ENCODE measurements around the gene TMEM54.

TMEM54 gene

DNA sequence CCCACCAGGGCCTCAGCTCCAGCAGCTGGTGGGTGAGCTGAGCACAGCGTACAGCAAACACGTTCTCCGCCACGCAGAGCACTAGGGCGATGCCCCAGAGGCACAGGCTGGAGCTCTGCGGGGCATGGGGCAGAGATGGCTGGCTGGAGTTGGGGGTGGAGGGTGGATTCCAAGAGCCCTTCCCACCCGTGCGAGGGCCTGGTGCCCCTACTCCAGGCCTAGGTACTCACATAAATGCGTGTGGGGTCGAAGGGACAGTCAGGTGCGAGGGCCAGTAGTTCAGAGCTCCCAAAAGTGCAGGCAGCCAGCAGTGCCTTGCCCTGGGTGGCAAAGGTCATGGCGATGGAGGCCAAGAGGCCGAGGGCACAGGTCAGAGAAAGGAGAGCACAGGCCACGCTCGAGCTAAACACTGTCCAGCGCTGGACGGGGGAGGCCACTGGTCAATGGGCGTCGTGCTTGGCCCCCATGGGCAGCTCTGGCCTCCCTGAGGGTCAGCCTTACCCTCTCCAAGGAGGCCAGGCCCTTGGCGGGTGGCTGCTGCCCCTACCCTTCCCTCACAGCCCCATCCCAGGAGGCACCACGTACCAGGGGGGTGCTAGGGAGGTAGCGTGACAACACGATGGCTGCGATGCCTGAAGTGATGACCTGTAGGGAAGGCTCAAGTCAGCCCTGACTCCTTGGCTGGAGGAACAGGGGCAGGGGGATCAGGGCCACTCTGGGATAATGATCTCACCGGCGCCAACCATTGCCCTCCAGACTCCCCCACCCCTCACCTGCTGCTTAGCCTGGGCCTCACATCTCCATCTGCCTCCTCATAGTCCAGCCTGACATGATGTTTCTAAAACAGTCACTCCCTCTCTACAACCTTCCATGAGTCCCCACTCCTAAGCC lies 5.6 kb downstream of the TMEM54 start:
- DNase-seq (ENCODE audit: low read depth, low spot score) = no peak

DNA sequence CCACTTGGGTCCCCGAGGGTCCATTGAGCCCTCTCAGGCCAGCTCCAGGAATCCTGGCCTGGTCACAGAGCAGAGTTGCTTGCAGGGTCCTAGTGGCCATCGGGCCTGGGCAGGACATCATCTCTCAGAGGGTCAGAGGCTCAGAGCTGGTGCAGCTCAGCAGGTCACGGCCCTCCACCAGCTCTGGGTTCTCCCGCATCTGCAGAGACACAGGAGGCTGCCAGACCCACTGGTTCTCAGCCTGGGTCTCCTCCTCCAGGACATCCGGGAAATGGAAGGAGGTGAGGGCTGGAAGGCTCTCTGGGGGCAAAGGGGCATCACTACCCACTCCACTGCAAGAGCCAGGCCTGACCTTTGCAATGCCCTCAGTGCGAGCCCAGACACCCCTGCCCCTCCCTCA lies 6.5 kb downstream of the TMEM54 start:
- no peak for DNase-seq (ENCODE audit: low read depth, low spot score)

DNA sequence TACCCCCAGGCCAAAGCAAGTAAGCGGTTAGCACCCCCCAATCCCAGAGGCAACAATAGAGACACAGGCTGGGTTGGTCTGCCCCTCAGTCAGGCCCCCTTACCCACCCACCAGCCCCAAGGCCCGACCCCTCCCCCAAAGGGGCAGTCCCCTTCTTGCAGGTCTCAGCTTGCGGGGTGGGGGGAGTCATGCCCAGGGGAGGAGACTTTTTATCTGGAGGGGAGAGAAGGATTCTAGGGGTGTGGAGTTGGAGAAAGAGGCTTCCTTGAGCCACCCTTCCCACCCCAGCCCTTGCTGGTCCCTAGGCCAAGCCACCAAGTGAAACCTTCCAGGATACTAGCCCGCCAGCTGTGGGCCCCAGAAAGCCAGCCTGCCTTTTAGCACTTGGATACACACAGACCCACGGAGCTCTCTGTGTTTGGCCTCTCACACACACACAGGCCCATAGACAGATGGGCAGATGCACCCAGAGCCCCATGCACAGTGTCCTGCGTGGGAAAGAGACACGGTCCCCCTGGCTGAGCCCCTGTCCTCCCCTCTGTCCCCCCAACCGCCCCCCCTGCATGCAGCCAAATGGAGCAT lies 7.1 kb downstream of the TMEM54 start:
- no peak for DNase-seq (ENCODE audit: low read depth, low spot score)

DNA sequence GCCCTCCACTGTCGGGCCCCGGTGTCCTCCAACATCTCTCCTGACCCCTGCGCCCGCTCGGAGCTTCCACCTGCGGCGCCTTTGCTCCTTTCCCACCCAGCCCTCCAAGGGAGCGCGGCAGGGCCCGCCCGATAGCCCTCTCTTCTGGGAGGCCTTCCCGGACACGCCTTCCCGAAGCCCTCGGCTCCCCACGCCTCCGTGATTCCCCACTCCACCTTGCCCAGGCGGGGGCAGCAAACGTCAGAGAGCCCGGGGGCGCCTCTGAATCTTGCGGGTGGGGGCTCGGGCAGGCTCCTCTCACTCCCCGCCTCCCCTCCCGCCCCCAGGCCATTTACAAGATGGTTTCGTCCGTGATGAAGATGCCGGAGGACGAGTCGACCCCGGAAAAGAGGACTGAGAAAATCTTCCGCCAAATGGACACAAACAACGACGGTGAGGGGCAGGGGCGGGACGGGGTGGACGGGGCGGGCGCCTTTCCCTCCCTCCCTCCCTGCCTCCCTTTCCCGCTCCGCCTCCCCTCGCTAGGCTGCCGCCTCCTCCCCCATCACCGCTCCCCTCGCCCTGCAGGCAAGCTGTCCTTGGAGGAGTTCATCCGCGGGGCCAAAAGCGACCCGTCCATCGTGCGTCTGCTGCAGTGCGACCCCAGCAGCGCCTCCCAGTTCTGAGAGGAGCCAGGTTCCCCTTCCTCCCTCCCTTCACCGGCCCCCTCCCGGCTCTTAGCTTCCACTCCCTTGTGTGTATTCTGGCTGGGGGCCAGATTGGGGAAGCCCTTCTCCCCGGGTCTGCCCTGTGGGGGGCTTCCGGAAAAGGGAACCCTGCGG lies 7.8 kb downstream of the TMEM54 start:
- no peak for DNase-seq (ENCODE audit: low read depth, low spot score)

DNA sequence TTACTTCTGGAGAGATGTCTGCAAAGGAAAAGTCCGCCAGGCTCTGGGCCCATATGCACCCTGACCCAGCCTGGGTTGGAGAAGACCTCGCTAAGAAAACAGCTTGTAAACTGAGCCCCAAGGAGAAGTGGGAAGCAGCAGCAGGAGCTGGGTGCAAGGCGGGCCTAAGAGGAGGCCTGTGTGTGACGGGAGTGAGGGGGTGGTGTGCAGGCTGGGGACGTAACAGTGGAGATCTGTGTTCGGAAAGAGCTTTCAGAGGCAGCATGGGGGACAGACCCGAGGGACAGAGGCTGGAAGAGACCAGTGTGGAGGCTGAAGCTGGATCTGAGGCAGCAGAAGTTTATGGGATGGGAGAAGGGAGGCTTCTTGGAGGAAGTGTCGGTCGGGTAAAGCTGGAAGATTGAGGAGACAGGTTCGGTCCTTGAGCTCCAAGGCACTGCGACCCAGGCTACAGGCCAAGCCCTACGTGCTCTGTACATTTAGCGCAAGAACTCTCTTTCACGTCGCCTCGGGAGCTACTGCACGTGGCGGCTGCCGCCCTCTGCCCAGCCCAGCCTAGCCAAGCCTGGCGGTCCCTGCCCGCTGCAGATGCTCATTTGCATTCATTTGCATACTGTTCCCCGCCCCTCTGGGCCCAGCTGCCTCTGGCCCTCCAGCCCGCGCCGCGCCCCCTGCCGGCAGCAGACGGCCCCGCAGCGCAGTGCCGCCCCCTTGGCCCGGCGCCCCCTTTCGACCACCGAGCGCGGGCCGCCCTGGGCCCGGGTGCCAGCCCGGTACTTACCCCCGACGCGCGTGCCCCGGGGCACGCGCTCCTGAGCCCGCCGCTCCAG lies 8.6 kb downstream of the TMEM54 start:
- DNase-seq (ENCODE audit: low read depth, low spot score) = no peak

DNA sequence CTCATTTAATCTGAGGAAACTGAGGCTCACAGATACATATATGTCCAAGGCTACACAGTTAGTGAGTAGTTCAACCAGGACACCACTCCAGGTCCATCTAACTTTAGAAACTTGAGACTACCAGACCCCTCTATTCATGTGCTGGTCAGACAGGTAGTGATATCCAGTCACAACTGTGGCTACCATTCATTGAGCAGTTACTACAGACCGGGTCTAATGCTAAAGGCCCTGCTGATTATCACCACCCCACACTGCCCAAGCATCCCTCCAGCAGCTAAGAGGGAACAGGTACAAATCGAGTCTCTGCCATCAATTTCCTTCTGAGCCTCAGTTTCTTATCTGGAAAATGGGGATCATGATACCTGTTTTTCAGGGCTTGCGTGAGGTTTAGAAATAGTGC lies 9.6 kb downstream of the TMEM54 start:
- DNase-seq (ENCODE audit: low read depth, low spot score) = no peak

DNA sequence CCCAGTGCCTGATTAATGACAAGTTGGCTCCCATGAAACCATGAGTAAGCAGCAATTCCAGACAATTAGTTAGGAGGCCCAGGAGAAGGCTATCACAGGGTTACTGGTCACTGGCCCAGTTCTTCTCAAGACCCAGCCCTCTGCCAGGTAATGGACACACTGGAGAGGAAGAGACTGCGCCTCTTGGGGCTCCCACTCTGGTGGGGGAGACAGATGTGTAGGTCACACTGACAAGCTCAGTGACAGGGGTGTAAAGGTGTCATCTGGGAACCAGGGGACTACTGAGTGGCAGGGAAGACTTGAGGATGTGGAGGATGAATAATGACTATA lies 10.0 kb downstream of the TMEM54 start:
- DNase-seq (ENCODE audit: low read depth, low spot score) = no peak

DNA sequence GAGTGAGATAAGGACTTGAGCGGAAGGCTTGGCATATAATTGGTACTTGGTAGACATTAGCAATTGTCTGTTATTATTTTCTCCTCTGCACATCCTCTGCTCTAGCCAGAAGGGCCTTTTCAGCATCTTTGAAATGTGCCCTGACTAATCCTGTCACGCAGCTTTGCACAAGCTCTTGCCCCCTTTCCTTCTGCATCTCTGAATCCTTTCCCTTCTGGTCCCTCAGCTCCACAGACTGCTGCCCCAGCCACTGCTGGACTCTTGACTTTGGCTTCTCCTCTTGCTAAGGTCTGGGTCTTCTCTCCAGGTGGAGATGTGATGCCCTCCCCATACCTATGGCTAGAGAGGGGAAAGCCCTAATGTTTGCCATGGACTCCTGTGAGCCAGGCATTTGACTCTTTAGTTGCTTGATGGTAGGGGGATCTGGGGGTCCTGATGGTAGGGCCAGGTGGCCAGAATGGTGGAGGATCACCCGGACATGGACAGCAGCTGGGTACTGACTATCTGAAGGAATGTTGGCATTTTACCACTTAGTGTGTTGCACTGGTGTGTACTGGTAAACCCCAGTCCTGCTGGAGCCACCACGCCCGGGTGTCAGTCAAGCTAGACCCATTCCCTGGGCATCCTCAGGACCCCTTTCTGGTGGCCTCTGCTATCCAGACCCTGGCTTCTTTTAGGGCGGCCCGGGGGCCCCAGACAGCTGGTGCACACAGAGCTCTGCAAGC lies 10.5 kb downstream of the TMEM54 start:
- DNase-seq (ENCODE audit: low read depth, low spot score) = no peak

DNA sequence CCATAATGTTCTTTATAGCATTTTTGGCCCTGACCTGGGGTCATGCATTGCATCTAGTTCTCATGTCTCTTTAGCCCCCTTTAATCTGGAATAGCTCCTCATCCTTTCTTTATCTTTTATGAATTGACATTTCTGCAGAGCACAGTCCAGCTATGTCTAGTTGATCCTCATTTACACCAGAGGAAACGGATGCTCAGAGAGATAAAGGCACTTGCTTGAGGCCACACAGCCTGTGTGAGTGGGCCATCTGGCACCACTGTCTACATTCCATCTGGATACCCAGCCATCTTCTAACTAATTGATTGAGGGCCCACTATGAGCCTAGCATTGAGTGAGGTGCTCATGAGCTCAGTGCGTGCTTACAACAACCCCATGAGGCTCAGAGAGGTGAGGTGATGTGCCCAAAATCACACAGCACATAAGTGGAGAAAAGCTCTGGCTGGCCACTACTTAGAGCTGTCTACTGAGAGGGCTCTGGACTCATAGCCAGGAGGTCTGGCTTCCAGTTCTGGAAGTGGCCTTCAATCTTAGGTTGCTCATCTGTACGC lies 11.4 kb downstream of the TMEM54 start:
- DNase-seq (ENCODE audit: low read depth, low spot score) = no peak

DNA sequence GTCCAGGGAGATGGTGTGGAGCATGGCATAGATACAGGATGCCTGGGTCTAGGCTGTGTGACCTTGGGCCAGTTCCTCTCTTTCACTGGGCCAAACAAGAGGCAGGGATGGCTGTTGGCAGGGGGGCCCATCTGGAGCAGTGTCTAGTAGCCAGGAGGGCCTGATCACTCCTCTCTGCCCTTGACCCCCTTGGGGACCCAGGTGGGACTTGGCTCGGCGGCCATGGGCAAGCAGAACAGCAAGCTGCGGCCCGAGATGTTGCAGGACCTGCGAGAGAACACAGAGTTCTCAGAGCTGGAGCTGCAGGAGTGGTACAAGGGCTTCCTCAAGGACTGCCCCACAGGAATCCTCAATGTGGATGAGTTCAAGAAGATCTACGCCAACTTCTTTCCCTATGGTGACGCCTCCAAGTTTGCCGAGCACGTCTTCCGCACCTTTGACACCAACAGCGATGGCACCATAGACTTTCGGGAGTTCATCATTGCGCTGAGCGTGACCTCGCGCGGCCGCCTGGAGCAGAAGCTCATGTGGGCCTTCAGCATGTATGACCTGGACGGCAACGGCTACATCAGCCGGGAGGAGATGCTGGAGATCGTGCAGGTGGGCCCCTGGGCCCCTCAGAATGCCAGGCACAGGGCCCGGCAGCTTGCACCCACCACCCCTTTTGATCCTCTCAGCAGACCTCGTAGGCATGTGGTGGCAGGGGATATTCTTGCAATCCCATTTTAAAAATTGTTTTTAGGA lies 12.3 kb downstream of the TMEM54 start:
- no peak for DNase-seq (ENCODE audit: low read depth, low spot score)

DNA sequence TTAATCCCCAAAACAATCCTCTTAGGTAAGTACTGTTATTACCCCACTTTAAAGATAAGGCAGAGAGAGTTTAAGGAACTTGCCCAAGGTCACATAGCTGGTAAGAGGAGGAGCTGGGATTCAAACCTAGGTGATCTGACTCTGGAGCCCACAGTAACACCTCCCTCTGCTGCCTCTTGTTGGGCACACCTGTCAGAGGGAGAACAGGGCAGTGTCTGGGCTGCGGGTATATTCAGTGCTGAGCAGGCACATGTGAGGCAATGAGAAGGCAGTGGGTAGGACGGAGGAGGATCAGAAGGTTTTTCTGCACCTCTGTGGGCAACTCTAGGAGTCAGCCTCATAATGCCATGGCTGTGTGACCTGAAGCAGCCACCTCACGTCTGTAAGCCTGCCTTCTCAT lies 13.1 kb downstream of the TMEM54 start:
- DNase-seq (ENCODE audit: low read depth, low spot score) = no peak

DNA sequence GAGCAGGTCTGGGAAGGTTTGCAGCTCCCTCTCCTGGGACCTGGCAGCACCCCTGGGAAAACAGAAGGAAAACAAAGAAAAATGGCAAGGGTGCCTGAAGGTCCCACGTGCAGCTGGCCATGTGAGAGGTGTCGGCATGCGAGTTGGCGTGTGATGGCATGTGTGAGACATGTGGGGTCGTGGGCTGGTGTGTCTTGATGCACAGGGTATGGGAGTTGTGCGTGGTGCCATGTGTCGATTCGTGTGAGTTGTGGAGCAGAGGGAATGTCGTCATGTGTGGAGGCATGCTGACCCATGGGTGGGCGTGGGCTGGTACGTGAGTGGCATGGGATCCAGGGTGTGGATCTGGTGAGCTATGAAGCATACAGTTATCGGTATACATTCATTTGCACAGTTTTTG lies 13.6 kb downstream of the TMEM54 start:
- DNase-seq (ENCODE audit: low read depth, low spot score) = no peak

DNA sequence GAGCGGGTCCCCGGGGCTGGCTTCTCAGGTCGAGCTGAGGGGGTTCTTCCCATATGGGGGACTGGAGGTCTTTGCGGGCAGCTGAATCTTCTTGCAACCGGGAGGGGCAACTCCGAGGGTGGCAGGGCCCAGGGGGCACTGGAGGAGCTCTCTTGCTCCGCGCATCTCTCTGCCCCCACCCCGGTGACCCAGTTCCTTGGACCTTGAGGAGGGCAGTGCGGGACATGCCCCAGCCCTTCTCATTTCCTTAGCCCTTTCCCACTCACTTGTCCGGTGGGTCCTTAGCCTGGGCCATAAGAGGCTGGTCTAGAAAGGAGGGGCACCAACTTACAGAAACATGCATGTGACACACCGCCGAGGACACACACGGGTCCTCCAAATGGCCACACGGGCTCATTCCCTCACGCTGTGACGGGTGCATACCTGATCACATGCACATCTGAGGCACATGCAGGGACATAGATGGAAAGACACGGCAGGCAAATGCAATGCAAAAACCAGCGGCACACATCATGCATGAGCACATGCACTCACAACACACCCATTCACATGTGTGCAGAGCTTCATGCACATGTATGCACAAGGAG lies 14.3 kb downstream of the TMEM54 start:
- no peak for DNase-seq (ENCODE audit: low read depth, low spot score)

DNA sequence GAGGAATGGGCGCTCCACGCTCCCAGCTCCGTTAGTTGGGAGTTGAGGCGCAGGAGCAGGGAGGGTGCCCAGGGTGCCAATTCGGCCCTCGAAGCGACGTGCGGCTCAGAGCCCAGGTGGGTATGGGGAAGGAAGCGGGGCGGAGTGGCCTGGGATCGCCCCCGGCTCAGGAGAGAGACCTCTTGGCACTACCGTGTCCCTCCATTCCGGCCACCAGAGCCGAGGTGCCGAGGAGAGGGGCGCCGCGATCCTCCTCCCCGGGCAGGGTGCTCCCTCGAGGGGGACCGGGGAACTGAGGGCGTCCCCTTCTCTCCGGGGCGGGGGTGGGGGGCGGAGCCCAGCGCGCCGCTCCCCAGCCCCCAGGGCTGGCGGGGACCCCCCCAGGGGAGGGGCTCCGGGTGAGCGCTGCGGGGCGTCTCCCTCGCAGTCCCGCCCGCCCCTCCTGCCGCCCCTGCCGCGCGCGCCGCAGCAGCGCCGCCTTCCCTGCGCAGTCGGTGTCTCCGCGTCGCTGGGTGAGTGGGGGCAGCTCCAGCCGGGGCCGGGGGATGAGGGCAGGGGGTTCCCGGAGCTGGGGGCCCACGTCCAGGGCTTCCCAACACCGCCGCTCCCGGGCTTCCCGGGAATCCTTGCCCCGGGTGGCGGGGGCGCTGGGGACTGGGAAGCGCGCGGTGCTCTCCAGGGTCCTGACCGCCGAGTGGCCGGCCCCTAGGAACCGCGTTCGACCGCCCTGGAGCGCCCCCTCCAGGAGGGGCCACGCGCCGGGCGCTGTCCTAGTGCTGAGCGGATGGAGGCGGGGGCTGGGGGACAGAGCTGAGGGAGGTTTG lies 15.0 kb downstream of the TMEM54 start, which contains the start of gene HPCA:
TSS of gene HPCA (plus strand) at position 488 of the 824 bp plus-strand sequence. CDS start 2,408 bp downstream, outside the sequence.
- no peak for DNase-seq (ENCODE audit: low read depth, low spot score)

DNA sequence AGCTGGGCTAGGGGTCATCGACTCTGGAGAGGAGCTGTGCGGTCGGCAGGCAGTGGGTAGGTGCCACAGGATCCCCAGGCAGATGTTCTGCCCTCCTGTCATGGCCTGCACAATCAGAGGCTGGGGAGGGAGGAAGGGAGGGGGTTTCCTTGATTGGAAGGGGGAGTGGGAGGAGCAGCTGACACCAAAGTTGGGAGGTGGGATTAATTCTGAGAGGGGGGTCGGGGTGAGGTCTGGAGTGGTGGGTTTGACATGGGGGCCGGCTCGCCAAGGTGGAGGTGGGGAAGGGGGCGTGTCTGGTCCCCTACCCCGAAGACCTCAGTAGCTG lies 15.5 kb downstream of the TMEM54 start:
- no peak for DNase-seq (ENCODE audit: low read depth, low spot score)

DNA sequence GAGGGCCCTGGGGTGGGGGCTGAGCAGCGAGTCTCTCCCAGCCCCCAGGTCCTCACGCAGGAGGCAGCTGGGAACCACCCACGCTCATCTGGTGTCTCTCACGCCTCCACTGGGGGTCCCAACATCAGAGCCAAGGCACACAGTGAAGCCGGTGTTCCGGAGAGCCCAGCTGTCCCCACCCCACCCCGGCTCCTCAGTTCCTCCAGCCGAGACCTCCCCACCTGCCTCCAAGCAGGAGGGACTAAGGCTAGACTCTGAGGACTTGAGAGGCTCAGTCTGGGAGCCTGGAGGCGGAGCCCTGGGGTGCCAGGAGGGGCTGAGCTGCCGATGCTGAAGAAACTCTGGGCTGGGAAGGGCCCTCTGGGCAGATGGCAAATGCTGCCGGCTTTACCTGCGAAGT lies 16.5 kb downstream of the TMEM54 start:
- DNase-seq (ENCODE audit: low read depth, low spot score) = no peak

DNA sequence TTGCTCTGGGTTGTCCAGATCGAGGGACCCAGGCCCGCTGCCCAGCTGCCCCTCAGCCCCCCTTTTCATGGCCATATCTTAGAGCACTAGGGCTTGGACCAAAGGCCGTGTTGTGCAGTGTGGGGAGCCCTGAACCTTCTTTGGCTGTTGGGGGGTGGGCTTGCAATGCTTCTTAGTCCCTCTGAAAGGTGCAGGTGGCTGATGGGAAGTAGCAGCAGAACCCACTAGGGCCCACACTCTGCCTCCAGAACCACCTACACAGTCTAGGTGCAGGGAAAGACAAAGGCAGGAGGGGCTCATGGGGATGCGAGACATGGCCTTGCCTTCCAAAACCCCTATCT lies 17.2 kb downstream of the TMEM54 start:
- DNase-seq (ENCODE audit: low read depth, low spot score) = no peak

DNA sequence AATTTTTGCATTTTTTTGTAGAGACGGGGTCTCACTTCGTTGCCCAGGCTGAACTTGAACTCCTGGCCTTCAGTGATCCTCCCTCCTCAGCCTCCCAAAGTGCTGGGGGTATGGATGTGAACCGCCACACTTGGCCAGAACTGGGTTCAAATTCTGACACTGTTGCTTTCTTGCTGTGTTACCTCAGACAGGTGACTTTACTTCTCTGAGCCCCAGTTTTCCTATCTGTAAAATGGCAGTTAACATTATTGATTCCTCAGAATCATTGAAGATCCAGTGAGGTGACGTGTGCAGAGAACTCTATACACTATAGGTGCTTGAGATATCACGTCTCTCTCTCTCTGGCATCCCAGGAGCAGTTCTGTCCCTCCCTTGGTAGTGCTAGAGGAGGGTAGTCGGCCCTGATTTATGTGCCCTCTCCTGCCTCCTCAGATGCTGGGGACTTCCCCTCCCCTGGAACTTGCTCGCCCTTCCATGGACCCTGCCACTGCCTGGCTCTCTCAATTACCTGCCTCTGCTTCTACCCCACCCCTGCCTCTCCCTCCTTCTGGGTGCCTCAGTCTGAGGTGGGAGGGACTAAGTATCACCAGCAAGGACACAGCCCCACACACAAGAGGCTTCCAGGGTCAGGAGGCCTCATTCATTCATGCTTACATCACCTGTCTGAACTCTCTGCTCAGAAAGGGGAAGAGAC lies 17.7 kb downstream of the TMEM54 start:
- no peak for DNase-seq (ENCODE audit: low read depth, low spot score)
